HG03521 (cell line): ENCODE results near the gene DBN1.

Source experiments
- ATAC-seq: cut with Tn5 transposase; IDR thresholded peaks from one replicate; pipeline ENCODE4 v1.9.1; 2021; ENCODE audit warnings: mild to moderate bottlenecking, moderate library complexity; ENCODE audit not compliant: unreplicated experiment

The DBN1 gene

DNA sequence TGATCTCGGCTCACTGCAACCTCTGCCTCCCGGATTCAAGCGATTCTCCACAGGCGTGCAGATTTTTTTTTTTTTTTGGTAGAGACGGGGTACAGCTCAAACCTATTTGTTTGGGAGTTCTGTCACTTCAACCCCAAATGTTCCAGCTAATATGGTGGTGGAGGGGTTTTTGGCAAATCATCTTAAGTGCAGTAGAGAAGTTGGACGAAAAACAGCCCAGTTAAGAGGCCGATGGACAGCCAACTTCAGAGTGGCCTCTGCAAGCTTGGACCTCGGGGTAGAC lies 27.6 kb downstream of the DBN1 start:
- no peak for ATAC-seq

DNA sequence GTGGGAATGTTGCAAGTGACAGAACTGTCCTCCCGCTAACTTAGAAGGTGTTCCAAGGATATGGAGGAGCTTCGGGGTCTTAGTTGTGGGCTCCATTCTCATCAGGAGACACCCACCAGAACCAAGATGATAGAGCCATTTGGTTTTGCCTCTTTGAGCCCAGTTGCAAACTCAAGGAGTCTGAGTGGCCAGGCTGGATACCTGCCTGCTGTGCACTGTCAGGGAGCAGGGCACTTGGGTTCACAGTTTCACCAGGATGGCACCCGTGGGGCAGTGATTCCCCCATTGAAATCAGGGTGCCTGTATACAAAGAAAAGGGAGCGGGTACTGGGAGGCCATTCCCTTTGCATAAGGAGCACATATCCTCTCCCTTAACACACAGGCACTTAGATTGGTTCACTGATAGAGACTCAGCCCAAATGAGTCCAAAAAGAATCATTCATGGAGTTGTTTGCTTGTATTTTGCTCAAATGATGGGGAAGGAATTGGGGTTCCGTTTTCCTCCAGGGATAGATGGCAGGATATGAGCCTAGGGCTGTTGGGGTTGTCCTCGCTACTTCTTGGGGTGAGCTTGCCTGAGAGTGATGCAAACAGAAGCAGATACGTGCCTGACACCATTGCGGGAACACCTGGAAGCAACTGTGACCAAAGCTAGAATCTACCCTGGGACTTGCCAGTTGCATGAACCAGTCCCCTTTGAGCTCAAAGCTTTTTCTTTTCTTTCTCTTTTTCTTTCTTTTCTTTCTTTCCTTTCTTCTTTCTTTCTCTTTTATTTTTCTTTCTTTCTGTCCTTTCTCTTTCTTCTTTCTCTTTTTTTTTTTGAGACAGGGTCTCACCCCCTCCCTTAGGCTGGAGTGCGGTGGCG lies 28.1 kb downstream of the DBN1 start:
- ATAC-seq = no peak

DNA sequence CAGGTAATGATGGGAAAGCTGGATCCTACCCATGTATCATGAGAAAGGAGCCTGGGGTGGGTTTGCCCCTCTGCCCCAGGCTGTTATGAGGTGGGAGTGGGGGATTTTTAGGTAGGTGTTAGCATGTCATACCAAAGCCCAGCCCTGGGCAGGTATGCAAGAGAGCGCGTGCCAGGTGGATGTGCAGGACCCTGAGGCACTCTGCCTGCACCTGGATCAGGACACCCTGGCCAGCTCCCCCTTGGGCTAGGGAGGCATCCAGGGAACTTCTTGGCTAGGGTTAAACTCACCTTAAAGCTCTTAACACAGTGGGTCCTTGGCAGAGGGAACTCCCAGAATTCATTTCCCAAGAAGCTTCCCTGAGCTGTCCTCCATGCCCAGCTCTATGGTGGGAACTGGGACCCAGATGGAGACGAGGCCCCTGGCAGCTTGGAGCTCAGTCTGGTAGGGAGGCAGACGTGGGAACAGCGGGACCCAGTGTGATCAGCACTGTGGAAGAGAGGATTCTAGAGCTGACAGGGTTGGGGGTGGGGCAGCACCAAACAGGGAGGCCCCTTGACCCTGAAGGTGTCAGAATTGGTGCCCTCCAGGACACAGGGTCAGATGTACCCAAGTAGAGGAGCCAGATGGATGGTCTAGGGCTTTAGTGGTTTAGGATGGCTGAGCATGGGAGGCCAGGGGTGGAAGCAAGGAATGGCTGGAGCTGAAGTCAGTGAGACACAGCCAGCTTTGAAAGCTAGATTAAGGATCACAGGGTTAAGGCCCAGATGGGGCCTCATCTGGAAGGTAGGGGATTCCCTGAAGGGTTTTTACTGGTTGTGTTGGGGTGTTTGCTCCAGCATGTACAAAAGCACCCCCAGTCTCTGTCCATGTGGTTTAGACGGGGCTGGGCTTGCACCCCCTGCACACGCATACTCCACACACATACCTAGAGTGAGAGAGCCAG lies 29.1 kb downstream of the DBN1 start:
- no peak for ATAC-seq

DNA sequence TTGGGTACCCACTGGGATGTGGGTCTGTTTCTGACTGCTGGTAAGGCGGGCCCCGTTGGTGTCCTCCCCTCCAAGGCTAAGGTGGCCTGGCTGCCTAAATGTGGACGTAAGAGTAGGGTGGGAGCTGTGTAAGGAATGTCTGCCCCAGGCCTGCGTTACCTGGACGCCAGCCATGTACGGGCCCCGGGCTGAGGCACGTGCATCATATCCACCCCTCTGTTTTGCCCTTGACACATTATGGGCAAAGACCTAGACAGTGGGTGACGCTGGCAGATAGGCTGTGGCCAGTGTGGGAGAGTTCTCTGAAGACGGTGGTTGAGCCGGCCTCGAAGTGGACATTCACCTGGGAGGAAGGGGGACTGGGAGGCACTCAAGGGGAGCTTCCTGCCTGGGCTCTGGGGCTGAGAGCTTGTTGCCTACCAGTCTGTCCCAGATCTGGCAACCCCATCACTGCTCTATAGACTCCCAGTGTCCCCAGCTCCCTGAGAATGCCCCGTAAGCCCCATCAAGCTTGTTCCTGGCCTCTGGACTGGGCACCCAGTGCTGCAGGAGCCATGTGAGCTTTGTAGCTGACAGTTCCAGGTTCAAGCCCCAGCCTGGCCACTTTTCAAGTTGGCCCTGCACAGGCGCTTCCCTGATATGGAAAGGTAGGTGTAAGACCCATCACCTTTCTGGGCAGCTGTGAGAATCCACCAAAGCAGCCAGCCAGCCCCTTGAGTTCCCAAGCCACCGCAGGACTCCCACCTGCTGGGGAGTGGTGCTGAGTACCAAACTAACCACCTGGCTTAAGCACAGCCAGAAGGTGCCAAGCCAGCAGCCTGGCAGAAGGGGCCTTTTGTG lies 30.1 kb downstream of the DBN1 start:
- no peak for ATAC-seq

DNA sequence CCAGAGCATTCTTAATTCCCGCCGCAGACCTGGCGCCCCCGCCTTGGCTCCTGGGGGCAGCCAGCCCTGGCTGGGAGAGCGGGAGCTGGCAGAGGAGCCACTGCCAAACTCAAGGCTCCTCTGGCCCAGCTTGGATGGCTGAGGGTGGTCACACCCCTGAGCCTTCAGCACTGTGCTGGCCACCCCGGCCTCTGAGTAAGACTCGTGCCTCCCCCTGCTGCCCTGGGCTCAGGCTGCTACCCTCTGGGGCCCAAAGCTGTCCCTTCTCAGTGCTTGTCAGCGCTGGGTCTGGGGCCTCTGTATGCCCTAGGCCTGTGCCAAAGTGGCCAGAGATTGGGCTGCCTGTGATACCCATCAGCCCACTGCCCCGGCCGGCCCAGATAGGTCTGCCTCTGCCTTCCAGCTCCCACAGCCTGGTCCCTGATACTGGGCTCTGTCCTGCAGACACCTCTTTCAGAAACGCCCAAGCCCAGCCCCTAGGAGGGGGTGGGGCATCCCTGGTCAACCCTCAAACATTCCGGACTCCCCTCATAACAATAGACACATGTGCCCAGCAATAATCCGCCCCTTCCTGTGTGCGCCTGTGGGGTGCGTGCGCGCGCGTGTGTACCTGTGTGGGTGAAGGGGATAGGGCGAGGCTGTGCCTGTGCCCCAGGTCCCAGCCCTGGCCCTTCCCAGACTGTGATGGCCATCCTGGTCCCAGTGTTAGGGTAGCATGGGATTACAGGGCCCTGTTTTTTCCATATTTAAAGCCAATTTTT lies 31.2 kb downstream of the DBN1 start:
- no peak for ATAC-seq

DNA sequence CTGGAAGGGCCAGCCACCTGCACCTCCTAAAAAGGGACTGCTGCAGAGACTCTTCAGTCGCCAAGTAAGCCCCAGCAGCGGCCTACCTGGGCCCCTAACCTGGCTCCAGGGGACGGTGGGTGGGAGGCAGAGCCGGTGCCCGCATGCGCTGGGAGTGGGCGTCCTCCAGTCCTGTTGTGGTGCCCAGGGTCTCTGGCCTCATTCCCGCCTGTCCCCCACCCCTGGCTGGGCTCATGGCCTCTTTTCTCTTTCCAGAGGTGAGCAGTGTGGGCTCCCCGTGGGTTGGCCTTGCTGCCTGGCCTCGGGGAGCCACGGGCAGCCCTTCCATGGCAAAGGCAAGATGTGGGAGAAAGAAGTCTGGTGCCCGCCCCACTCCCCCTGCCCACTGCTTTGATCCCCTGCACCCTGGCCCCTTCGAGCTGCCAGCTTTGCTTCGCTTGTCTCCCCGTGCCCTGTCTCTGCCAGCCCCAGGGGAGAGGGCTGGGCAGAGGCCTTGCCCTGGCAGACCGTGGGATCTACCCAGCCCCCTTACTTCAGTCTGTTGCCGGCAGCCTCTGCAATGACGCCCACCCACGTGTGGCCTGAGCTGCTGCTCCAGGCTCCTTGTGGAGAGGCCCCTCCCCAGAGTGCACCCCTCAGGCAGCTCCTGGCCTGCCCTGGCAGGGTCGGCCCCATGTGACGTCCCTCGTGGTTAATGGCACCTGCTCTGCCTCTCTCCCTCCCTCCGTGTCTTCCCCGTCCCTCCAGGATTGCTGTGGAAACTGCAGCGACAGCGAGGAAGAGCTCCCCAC lies 32.2 kb downstream of the DBN1 start:
- no peak for ATAC-seq

DNA sequence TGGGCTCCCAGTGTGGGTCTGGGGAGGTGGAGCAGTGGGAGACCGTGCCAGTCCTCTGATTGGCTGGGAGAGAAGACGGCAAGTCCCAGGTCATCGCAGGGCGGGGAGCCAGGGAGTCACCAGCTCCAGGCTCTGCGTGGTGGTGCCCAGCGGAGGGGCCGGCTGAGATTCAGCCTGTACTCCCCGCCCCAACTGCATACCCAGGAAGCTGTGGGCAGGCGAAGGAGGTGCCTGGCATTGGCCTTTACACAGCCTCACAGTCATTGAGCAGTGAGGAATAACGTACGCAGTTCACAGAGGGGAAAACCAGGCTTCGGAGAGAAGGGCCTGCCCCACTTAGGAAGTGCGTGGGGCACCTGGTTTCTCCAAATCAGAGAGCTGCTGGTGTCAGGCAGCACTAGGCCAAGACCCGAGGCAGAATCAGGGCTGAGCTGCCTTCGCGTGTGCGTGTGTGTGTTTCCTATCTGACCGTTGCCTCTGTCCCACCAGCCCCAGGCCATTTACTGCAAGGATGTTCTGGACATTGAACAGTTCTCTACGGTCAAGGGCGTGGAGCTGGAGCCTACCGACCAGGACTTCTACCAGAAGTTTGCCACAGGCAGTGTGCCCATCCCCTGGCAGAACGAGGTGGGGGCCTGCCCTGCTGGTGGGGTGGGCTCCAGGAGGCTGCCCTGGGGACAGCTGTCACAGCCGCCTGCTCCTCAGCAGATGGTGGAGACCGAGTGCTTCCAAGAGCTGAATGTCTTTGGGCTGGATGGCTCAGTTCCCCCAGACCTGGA lies 33.0 kb downstream of the DBN1 start:
- ATAC-seq = no peak

DNA sequence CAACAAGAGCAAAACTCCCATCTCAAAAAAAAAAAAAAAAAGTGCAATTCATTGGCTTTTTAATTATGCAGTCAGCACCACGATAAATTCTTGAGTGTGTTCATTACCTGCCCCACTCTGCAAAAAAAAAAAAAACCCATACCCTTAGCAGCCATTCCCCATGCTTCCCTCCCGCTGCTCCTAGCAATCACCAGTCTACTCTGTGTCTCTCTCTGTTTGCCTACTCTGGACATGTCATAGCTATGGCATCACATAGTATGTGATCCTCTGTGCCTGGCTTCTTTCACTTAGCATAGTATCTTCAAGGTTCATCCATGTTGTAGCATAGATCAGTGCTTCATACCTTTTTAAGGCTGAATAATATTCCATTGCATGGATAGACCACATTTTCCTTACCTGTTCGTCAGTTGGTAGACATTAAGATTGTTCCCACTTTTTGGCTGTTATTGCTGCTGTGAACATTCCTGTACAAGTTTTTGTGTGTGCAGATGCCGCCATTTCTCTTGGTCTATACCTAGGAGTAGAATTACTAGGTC lies 33.8 kb downstream of the DBN1 start:
- ATAC-seq = no peak

DNA sequence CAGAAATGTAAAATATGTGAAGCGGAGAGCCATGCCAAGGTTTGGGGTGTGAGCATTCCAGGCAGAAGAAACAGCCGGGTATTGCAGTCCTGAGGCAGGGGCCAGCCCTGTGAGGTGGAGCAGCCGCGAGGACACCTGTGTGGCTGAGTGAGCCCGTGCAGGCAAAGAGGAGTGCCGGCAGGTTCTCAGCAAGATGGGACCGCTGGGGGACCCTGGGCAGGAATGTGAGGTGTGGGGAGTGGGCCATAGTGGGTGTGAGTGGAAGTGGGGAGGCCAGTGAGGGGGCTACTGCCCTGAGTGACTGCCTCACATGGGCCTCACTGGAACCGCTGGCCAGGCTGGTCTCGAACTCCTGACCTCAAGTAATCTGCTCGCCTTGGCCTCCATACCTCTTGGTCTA lies 35.0 kb downstream of the DBN1 start:
- no peak for ATAC-seq

DNA sequence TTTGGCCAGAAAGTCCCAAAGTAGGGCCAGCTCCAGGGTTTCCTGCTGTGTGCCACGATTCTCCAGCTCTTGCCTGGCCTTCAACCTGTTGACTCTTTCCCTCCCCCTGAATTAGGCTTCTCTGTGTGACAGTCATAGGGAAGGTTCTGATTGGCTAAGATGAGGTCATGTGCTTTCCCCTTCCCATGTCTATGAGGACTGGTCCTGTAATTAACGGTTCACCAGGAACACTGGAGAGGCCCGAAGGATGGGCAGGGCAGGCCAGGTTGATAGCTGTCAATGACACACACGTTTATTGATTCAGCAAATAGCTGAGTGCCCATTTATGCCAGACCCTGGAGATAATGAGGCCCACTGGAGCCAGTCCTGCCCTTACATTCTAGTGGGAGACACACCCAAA lies 35.8 kb downstream of the DBN1 start:
- no peak for ATAC-seq

DNA sequence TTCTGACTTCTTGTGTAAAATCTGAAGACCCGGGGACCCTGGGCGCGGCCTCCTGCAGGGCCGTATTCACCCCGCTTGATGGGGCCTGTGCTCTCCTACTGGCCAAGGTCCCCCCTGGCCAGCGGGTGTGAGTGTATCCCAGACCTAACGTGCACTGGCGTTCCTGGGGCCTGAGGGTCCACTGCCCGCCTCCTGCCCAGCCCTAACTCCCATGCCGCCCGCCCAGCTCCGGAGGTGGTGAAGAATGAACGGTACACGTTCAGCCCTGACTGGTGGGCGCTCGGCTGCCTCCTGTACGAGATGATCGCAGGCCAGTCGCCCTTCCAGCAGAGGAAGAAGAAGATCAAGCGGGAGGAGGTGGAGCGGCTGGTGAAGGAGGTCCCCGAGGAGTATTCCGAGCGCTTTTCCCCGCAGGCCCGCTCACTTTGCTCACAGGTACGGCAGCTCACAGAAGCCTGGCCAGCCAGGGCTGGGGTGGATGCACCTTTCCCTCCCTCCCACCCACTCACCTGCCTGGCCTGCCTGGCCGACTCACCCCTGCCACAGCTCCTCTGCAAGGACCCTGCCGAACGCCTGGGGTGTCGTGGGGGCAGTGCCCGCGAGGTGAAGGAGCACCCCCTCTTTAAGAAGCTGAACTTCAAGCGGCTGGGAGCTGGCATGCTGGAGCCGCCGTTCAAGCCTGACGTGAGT lies 37.4 kb downstream of the DBN1 start:
- ATAC-seq = no peak

DNA sequence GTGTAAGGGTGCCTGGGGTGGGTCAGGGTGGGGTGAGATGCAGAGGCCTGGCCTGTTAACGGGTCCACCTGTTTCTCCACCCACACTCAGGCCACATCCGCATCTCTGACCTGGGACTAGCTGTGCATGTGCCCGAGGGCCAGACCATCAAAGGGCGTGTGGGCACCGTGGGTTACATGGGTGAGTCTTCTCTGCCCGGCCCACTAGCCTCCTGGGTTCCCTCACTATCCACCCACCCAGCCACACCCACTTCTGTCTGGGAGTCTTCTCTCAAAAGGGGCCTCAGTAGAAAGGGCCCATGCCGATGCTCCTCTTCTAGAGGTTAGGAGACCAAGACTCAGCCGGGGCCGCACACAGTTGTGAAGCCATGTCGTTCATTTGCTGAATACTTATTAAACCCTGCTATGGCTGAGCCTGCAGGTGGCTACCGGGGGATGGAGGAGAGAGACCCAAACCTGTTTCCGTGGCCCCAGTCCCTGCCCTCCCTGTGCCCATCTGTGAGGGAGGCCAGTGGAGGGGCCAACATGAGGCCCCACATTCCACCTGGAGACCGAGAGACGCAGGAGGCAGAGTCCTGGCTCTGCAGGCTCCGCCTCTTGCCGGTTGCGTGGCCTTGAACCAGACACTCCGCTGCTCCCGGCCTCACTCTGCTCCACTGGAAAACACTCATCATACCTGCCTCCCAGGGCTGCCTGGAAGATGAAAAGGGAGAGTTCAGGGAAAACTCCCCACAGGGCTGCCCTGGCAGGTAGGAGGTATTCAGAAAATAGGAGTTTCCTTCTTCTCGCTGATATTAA lies 38.3 kb downstream of the DBN1 start:
- no peak for ATAC-seq

DNA sequence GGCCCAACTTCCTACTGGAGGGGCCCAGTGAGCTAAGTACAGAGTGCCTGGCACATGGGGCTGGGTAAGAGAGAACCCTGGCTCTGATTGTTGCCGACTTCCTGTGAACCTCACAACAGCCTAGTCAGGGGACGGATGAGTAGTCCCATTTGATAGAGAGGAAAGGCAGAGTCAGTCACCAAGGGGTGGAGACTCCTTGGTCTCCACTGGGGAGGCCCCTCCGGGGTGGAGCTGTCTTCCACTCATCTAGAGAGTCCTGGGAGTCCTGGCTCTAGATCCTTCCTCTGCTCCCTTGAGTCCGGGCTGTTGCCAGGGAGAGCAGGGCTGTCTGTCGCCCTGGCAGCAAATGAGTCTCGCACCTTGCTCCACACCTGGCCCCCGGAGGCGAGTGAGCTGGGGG lies 39.0 kb downstream of the DBN1 start:
- no peak for ATAC-seq

DNA sequence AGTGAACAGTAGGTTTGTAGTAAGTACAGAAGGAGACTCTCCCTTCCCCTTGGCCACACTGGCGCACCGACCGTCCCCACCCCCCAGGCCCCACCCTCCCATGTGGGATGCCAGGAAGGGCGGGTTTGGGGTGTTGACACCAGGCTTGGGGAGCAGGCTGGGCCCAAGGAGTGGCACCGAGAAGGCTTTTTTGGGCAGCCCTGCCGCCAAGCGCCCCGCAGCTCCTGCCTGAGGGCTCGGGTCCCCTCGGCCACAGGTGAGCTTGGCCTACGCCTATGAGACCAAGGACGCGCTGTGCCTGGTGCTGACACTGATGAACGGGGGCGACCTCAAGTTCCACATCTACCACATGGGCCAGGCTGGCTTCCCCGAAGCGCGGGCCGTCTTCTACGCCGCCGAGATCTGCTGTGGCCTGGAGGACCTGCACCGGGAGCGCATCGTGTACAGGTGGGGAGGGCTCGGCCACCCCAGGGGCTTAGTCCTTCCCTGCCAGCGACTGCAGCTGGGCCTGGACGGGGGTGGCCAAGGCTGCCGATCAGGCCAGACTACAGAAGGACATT lies 39.7 kb downstream of the DBN1 start:
- no peak for ATAC-seq

DNA sequence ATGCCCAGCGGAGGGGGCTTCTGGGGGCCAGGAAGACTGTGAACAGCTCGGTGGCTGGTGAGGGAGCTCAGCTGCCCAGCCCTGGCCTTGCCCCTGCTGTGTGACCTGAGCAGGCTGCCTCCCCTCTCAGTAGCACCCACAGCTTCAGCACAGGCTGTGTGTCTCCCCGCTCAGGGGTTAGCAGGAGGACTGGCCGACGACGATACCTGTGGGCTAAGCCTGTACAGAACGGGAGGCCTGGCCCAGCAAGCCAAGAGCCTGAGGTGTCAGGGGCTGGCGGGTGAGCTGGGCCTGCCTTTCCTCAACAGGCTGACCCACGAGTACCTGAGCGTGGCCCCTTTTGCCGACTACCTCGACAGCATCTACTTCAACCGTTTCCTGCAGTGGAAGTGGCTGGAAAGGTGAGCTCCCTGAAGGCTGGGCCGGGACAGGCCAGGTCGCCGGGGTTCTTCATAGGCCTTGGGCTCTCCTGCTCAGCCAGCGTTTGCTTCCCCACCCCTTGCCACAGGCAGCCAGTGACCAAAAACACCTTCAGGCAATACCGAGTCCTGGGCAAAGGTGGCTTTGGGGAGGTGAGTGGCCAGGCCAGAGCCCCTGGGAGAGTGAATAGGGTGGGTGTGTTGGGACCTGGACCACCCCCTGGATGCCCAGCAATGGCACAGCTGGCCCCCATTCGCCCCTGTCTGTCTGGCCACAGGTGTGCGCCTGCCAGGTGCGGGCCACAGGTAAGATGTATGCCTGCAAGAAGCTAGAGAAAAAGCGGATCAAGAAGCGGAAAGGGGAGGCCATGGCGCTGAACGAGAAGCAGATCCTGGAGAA lies 40.4 kb downstream of the DBN1 start:
- ATAC-seq = no peak

DNA sequence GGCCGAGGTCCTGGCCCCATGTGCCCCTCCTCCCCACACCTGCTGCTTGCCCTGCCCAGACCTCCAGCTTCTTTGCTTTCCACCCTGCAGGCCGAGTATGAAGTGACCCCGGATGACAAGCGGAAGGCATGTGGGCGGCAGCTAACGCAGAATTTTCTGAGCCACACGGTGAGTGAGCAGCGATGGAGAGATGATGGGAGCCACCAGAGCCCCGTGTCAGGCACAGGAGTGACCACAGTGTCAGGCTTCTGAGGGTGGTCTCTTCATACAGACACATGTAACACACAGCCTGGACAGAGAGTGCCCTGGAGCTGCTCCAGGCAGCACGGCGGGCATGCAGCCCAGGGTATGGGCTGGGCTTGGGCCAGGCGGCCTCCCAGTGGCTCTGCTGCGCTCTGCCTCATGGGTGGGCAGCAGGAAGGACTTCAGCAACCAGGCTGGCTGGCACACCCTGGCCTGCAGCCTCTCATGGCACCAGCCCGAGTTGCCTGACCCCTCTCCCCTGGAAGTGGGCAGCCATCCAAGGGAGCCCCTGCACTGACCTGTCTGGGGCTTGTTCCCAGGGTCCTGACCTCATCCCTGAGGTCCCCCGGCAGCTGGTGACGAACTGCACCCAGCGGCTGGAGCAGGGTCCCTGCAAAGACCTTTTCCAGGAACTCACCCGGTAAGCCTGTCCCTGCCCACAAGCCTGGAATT lies 41.1 kb downstream of the DBN1 start:
- no peak for ATAC-seq
